Neural cell (in vitro differentiated cells): ENCODE measurements around the gene HACD2. TPM values are rescaled to one million over a fixed set of nuclear protein-coding genes. Genes with fewer than 3 reads are reported as not detected.
A peak's percentile ranks its signal among the peaks of the same experiment; 100 is the strongest.

ENCODE experiments used
- H2AFZ ChIP-seq: fragments of 200-600, 300-800 bp; sonication (generic), shearing (Covaris generic); 2 replicates; pipeline ENCODE4 v1.6.0; 2014; ENCODE audit warnings: low read depth, mild to moderate bottlenecking, antibody characterized with exemption, low read length, moderate library complexity
- H3F3A ChIP-seq: fragments of 200-600 bp; shearing (Covaris generic); 2 replicates; pipeline ENCODE4 v1.6.1; 2016; ENCODE audit warnings: mild to moderate bottlenecking, moderate library complexity, mixed read lengths, antibody characterized with exemption, low read length; ENCODE audit not compliant: insufficient read depth, poor library complexity, severe bottlenecking
- H3K27ac ChIP-seq: fragments of 200-600, 300-800 bp; sonication (generic), shearing (Covaris generic); 2 replicates; pipeline ENCODE4 v1.5.1; 2014; ENCODE audit warnings: mild to moderate bottlenecking, low read length, moderate library complexity
- H3K27me3 ChIP-seq: fragments of 300-800, 200-600 bp; sonication (generic), shearing (Covaris generic); 2 replicates; pipeline ENCODE4 v1.6.0; 2014; ENCODE audit warnings: mild to moderate bottlenecking, low read depth, low read length, moderate library complexity; ENCODE audit not compliant: insufficient read depth
- H3K36me3 ChIP-seq: fragments of 300-800, 200-600 bp; sonication (generic), shearing (Covaris generic); 2 replicates; pipeline ENCODE4 v1.5.1; 2014; ENCODE audit warnings: mild to moderate bottlenecking, antibody characterized with exemption, low read length, moderate library complexity; ENCODE audit not compliant: insufficient read depth
- H3K4me2 ChIP-seq: fragments of 300-800, 200-600 bp; sonication (generic), shearing (Covaris generic); 2 replicates; pipeline ENCODE4 v1.6.0; 2014; ENCODE audit warnings: mild to moderate bottlenecking, low read length
- H3K4me3 ChIP-seq: fragments of 300-800, 200-600 bp; sonication (generic), shearing (Covaris generic); 2 replicates; pipeline ENCODE4 v1.5.1; 2014; ENCODE audit warnings: mild to moderate bottlenecking, low read length, moderate library complexity
- H3K79me2 ChIP-seq: fragments of 200-600 bp; shearing (Covaris generic); replicated peaks from 2 replicates; pipeline ENCODE4 v1.6.0; 2014; ENCODE audit warnings: mild to moderate bottlenecking, low read length, moderate library complexity; ENCODE audit not compliant: insufficient read depth
- H3K9ac ChIP-seq: fragments of 300-800, 200-600 bp; sonication (generic), shearing (Covaris generic); 2 replicates; pipeline ENCODE4 v1.6.1; 2016; ENCODE audit warnings: mild to moderate bottlenecking, low read length, mixed read lengths
- H3K9me2 ChIP-seq: fragments of 200-600 bp; shearing (Covaris generic); 2 replicates; pipeline ENCODE4 v1.6.1; 2016; ENCODE audit warnings: mild to moderate bottlenecking, low read length, mixed read lengths; ENCODE audit not compliant: insufficient read depth
- H3K9me3 ChIP-seq: fragments of 200-600, 300-800 bp; sonication (generic), shearing (Covaris generic); 2 replicates; pipeline ENCODE4 v1.6.1; 2016; ENCODE audit warnings: mild to moderate bottlenecking, mixed run types, low read length, moderate library complexity, mixed read lengths
- H4K20me1 ChIP-seq: fragments of 200-600 bp; shearing (Covaris generic); 2 replicates; pipeline ENCODE4 v1.6.1; 2016; ENCODE audit warnings: mild to moderate bottlenecking, mixed run types; ENCODE audit not compliant: insufficient read depth
- CTCF ChIP-seq: fragments of 450-650 bp; IDR thresholded peaks from 2 replicates; pipeline ENCODE4 v1.5.1; 2014; ENCODE audit warnings: antibody characterized with exemption, mild to moderate bottlenecking, moderate library complexity; ENCODE audit not compliant: poor library complexity, severe bottlenecking
- EP300 ChIP-seq: fragments of 450-650 bp; conservative IDR thresholded peaks from 2 replicates; pipeline ENCODE4 v1.6.1; 2014; ENCODE audit warnings: antibody characterized with exemption, mild to moderate bottlenecking, moderate library complexity; ENCODE audit not compliant: poor library complexity, severe bottlenecking
- EZH2 ChIP-seq: fragments of 200-600, 300-800 bp; shearing (Covaris generic), sonication (generic); IDR thresholded peaks from 2 replicates; pipeline ENCODE4 v1.6.1; 2014; ENCODE audit warnings: antibody characterized with exemption, low read length, borderline replicate concordance, mild to moderate bottlenecking; ENCODE audit not compliant: insufficient read depth, poor library complexity, severe bottlenecking
- MXI1 ChIP-seq: fragments of 450-650 bp; conservative IDR thresholded peaks from 2 replicates; pipeline ENCODE4 v1.6.1; 2014; ENCODE audit warnings: antibody characterized with exemption, mild to moderate bottlenecking; ENCODE audit not compliant: poor library complexity, severe bottlenecking
- POLR2AphosphoS5 ChIP-seq: IDR thresholded peaks from 2 replicates; pipeline ENCODE4 v1.6.1; 2012
- REST ChIP-seq: IDR thresholded peaks from 2 replicates; pipeline ENCODE4 v1.6.1; 2012; ENCODE audit warnings: borderline replicate concordance
- SMC3 ChIP-seq: fragments of 450-650 bp; conservative IDR thresholded peaks from 2 replicates; pipeline ENCODE4 v1.6.1; 2014; ENCODE audit warnings: antibody characterized with exemption, mild to moderate bottlenecking, moderate library complexity; ENCODE audit not compliant: poor library complexity
- polyA plus RNA-seq: library from polyadenylated mRNA; depleted of rRNA; stranded (reverse); fragments of >200 nt; gene quantifications from 2 replicates; pipeline ENCODE4 v1.2.3, GENCODE V29; 2014

The HACD2 gene
- polyA plus RNA-seq, 1 donor from 2014 or later = 28.0 TPM

DNA sequence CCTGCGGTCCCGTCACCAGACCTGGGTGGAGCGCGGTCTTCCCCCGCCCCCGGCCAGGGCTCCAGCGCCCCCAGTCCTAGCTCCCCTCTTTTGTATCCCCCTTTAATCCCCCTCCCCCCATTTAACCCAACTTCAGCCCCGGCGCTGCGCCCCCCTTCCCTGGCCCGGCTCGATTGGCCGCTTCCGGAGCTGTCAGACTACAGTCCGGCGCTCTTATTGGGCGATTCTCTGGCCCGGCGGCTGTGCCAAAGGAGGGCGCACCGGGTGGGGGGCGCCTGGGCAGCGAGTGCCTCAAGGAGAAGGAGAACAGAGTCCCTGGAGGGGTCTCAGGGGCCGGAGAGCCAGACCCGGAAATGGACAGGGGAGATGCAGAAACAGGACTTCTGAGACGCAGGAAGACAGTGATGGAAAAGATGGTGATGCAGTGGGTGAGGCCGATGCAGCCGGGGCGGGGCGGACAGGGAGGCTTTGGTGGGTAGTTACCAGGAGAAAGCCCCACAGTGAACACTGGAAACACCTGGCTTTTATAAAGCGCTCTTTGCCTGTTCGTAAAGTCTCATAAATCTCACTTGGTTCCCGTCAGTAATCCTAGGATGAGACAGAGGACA, 134.8 kb downstream of the HACD2 start (continued):
- no peak for TF ChIP-seq EZH2

DNA sequence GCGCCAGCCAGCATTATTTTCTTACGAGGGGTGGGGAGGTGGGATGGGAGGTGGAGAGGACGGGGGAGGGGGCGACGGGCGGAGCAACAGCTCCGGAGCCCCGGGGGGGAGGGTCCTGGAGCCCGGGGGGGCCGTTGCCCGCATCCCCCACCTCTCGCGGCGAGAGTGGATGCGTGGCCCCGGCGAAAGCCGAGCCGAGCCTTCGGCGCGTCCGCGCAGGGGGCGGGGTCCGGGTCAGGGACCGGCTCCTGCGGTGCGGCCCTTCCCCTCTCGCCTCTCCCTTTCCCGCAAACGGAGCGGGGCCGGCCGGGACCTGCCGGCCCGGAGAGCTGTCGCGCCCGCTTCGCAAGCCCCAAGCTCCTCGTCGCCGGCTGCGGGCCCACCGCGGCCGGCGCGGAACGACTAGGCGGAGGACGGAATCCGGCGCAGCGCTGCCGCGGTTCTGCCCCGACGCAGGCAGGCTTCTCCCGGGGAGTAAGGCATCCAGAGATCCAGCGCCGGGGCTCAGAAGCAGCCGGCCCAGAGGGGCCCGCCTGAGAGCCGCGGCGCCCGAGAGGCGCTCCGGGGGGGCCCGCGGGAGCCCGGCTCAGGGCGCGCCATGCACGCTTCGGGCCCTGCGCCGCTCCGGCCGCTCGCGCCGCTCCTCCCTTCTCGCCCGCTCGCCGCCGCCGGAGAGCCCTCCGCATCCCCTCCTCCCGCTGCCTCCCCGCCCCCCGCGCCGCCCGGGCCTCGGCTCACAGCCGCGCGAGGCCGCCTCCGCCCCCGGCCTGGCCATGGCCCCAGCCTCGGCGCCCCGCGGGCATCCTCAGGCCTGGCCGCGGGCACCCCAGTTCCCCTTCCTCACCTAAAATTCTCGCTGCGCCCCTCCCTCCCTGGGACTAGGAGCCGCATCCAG, 135.5 kb downstream of the HACD2 start:
- Histone ChIP-seq H3K27ac (peak overlapping the region; percentile 24), H3K4me2 (peak overlapping the region; percentile 44), H3K9ac (peak overlapping the region; percentile 78), H3K4me3 (peak overlapping the region; percentile 84), H4K20me1 (no peaks in the 10 kb centered on the region), H3K36me3 (no peaks in the 10 kb centered on the region), H2AFZ (peak overlapping the region; percentile 65), H3K79me2 (peaks cover 12% of the 10 kb centered on the region), H3K9me3 (no peaks in the 10 kb centered on the region), H3F3A (no peaks in the 10 kb centered on the region), H3K9me2 (no peaks in the 10 kb centered on the region), H3K27me3 (peaks cover 27% of the 10 kb centered on the region)
- TF ChIP-seq SMC3 (no peak), POLR2AphosphoS5 (no peak), EZH2 (no peak), EP300 (no peak), CTCF (no peak)

GRCh38 chr3:123448536-123449101, 136.2 kb downstream of the HACD2 start, which contains the start of gene ADCY5:
ADCY5 (minus strand) TSS chr3:123449090; CDS start chr3:123448545, 545 bp downstream.
- Histone ChIP-seq H3K27ac (peak within 1 kb of the TSS; percentile 24), H3K9me3 (no peaks in the 10 kb centered on the region), H3K27me3 (peaks cover 27% of the 10 kb centered on the region), H3K9ac (peak within 1 kb of the TSS; percentile 78), H2AFZ (peak within 1 kb of the TSS; percentile 65), H3K4me2 (peak within 1 kb of the TSS; percentile 44), H4K20me1 (no peaks in the 10 kb centered on the region), H3F3A (no peaks in the 10 kb centered on the region), H3K79me2 (peaks cover 12% of the 10 kb centered on the region), H3K4me3 (peak within 1 kb of the TSS; percentile 84), H3K9me2 (no peaks in the 10 kb centered on the region), H3K36me3 (no peaks in the 10 kb centered on the region)
- no peak for TF ChIP-seq SMC3
- TF ChIP-seq EZH2 = no peak
- no peak for TF ChIP-seq REST
- TF ChIP-seq MXI1 = no peak
